GM21576 (cell line): ENCODE results near the gene EMC7.

Source experiments
- ATAC-seq: cut with Tn5 transposase; IDR thresholded peaks from one replicate; pipeline ENCODE4 v1.9.1; 2021; ENCODE audit warnings: mild to moderate bottlenecking, moderate library complexity; ENCODE audit not compliant: unreplicated experiment

The EMC7 gene

DNA sequence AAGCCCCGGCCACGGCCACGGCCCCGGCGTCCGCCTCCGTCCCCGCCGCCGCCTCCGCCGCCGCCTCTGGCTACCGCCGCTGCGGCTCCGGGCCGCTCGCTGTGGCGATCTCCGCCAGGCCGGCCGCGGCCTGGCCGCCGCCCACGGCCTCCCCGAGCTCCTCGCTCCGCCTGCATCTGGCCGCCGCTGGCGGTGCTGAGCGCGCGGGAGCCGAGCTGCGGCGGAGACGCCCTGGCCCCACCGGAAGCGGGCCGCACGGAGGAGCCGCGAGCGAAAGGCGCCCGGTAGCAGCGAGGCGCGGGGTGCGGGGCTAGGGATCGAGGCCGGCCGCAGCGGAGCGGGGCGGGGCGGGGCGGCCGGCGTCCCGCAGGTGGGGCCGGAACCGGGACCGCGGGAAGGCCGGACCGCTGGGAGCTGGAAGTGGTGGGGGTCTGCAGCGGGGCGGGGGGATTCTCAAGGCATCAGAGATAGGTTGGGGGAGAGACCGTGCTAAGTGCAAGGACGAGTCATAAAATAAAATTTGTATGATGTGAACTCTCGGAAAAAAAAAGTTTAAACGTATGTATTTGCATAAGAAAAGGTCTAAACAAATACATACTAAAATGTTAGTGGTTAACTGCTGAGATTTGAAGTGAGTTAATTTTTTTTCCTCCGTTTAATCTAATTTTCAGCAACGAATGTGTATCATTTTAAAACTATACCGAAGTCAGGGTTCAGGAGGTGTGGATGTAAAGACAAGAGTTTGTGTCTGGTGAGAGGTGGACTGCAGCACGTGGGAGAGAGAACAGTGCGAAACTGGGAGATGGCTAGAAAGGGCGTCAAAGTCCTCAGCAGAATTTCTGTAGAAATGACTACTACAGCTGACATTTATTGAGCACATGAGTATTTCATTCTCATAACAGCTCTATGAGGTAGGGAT lies 62.5 kb downstream of the EMC7 start, which contains the start of gene AVEN:
AVEN (minus strand) TSS at position 334 of the 919 bp plus-strand sequence; CDS start at position 176, 158 bp downstream.
- peak; percentile 41 for ATAC-seq

DNA sequence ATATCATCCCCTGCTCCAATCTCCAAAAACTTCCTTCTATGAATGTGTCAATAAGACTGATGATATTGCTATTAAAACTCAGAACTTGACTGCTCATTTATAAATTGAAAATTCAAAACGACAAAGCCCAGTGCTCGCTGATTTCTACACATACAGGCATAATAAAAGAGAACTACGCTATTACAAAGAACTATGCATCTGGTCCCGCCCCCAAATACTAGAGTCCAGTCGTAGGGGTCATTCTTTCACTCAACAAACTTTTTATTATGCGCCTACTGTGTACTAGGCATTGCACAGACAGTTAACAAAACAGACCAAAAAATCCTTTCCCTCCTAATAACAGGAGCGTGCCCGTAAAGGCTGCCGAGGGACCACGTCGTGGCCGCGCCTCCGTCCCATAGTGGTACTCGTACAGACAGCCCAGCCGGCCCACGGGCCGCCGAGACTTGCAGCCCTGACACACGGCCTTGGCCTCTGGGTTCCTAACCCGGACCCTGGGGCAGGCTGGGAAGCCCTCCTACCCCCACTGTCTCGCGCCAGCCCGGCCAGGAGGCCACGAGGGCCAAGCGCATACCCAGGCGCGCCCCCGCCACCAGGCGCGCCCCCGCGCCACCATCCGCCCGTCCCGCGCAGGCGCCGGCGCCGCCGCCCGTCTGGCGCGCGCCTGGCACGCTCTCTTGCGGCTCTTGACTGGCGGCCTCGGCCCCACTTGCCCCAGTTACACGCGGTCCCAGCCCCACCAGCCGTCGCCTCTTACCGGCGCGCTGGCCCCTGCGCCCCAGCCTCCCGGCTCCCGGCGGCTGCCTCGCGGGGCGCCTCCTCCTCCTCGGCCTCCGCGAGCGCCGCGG lies 63.4 kb downstream of the EMC7 start:
- ATAC-seq, result peak; percentile 62
